Activated CD4-positive, CD25-positive, alpha-beta regulatory T cell treated with anti-CD3 and anti-CD28 coated beads, Interleukin-2, amount 50 U/mL, for 16 hours (primary cell): ENCODE results near the gene CLPSL1.

Source experiments
- DNase-seq: peaks from one replicate; pipeline ENCODE4 v3.0.0-alpha.2; 2020; ENCODE audit warnings: low read depth, low spot score

CLPSL1 gene

DNA sequence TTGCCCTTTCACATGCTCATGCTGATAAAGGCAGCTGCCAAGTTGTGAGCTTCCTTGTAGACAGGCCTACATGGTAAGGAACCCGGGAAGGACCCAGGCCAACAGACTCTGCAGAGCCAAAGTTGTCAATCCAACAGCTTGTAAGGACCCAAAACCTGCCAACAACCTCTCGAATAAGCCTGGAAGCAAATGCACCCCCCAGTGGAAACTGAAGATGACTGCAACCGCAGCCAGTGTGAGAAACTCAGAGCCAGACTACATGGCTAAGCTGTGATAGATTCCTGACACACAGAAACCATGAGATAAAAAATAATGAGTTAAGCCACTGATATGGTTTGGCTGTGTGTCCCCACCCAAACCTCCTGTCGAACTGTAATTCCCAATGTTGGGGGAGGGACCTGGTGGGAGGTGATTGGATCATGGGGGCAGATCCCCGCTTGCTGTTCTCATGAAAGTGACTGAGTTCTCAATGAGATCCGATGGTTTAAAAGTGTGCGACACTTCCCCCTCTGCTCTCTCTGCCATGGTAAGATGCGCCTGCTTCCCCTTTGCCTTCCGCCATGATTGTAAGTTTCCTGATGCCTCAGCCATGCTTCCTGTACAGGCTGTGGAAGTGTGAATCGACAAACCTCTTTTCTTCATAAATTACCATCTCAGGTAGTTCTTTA is 23.2 kb upstream of the CLPSL1 start:
- DNase-seq: no peak

- DNase-seq: no peak
These were observed 21.4 kb upstream of the CLPSL1 start for GRCh38 chr6:35759426-35759825.

- no peak for DNase-seq
These were observed 15.1 kb upstream of the CLPSL1 start for GRCh38 chr6:35765739-35766138.

DNA sequence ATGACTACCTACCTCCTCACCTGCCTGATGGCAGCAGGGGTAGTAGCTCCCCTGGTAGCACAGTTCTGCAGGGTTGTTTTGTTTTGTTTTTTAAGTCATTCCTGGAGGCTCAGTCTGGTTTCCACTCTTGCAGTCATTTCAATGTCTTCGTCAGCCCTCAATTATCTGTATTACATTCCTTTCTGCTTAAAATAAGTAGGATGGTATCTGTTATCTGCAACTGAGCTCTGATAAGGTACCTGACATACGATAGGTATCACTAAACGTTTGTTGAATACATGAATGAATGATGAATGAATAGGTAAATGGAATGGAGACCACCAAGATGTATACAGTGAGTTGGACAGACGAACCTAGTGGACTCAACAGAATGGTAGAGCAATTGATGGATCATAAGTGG is 11.6 kb upstream of the CLPSL1 start:
- DNase-seq: no peak

DNA sequence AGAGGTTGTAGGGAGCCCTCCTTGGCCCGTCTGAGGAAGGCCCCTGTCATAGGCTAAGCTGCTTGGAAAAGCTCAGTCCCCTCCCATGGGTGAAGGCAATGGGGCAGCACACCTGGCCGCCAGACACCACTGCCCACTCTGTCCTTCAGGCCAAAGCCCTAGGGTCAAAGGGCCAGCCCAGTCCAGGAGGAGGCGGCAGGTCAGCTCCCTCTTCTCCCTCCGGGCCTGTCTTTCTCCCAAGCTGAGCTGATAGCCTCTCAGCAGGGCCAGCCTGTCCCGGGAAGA is 9.5 kb upstream of the CLPSL1 start:
- no peak for DNase-seq

DNA sequence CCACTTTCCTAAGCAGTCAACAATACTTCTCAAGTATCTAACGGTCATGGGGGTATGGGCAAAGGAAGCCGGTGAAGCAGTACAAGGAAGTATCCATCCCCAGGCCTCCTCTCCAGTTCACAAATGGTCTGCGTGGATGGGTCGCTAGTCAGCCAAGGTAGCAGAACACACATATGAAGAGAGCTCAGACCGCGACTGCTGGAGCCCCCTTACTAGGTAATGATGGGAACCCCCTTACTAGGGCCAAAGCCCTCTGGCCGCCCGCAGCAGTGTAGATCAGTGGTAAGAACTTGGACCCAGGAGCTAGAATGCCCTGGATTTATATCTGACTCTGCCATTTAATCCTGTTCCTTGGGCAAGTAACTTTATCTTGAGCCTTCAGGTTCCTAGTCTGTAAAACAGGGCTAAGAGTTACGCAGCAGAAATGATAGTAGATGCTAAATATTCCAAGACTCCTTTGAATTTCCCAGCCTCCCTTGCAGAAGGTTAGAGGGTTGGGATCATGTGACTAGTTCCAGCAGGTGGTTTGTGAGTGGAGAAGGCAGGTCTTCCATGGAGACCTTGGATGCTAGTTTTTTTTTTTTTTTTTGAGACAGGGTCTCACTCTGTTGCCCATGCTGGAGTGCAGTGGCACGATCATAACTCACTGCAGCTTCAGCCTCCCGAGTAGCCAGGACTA is 6.6 kb upstream of the CLPSL1 start:
- DNase-seq: no peak

- DNase-seq: no peak
These were observed 5.8 kb upstream of the CLPSL1 start for GRCh38 chr6:35775031-35775430.

DNA sequence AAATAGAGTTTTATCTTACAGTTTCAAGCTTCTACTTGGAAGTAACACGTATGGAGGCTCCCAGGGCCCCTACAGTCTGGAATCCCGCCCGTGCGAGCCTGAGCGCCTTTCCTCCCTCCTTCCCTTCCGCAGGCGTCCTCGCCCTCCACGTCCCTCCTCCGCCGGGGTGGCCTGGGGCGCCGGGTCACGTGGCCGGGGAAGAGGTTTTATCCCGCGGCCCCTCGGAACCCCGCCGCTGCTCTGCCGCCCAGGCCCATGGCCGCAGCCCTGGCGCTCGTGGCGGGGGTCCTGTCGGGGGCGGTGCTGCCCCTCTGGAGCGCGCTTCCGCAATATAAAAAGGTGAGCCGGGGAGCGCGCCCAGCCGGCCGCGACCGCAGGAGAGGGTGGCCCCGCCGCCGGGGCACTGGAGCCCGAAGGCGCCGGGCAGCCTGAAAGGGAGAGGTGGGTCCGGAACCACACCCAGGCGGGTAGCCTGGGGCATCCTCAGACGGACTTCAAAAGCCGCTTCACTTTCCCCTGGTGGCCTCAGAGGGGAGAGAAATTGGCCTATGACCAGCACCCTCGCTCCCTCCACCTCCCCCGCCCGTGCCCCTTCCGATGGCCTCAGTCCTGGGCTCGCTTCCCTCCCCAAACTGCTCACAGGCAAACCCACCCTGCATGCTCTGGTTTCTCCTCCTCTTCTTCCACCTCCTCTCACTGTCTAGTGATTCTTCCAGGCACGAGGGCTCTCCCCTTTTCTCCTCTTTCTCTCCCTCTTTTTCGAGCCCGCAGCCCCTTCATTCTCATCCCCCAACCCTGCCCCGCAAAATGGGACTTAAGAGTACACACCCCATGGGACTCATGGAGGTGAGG is 4.2 kb upstream of the CLPSL1 start, which contains the start of gene CLPSL2:
Gene CLPSL2 (plus strand): TSS at position 235 of the 852 bp plus-strand sequence. CDS start 21 bp downstream, at position 256.
- DNase-seq: no peak

GRCh38 chr6:35777356-35778102 is 3.3 kb upstream of the CLPSL1 start:
- DNase-seq: no peak

DNA sequence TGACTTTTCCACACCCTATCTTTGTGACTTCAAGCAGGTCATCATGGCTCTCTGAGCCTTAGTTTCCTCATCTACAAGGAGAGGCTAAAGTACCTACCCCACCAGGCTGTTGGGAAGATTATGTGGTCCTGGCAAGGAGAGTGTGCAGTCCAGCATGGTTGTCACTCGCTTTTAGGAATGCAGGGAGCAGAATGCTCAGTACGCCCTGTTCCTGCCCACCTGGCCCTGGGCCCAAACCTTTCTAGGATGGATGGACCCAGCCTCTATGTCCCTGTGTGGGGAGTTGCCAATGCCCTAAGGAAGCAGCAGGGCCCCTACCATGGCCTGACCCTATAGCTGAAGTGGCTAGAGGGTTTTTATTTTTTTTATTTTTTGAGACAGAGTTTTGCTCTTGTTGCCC is 2.4 kb upstream of the CLPSL1 start:
- no peak for DNase-seq

DNA sequence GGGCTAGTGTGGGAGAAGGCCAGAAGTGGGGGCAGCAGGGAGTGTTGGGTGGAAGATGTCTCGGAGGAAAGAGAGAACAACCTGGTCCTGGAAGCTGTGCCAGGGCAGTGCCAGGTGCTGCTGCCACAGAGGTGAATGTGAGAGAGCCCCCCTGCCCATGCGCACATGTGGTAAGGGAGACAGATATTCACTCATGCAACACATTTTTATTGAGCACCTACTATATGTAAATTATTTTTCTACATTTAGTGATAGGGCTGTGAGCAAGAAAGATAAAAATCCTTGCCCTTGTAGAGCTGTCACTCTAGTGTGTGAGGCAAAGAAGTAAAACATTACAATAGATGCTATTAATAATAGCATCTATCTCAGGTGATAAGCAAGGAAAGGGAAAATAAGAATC is 471 bp downstream of the CLPSL1 start:
- no peak for DNase-seq

GRCh38 chr6:35782424-35782823 is 1.6 kb downstream of the CLPSL1 start:
- no peak for DNase-seq

DNA sequence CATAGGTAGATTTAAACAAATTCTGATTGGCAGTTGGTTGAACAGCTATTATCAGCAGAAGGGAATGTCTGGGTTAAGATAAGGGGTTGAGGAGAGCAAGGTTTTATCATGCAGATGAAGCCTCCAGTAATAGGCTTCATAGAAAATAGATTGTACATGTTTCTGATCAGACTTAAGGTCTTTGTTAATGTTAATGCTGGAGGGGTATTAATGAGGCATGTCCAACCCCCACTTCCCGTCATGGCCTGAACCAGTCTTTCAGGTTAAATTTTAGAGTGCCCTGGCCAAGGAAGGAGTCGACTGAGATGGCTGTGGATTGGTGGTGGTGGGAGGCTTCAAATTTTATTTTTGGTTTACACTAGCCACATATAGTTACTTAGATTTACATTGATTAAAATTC is 3.4 kb downstream of the CLPSL1 start:
- DNase-seq: no peak

DNA sequence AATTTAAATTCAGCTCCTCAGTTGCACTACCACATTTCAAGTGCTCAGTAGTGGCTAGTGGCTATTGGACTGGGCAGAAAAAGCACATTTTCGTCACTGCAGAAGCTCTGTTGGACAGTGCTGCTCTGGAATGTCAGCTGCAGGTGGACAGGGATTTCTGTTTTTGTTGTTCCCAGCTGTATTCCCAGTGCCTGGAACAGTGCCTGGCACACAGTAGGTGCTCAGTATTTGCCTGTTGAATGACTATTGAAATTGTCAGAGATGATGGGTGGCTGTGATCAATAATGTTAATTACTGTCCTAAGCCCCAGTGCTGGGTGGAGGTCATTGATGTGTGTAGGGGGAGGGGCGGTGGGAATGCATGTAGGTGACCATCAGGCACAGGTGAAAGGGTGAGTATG is 5.5 kb downstream of the CLPSL1 start:
- no peak for DNase-seq

GRCh38 chr6:35786810-35787209 is 6.0 kb downstream of the CLPSL1 start:
- DNase-seq: no peak

DNA sequence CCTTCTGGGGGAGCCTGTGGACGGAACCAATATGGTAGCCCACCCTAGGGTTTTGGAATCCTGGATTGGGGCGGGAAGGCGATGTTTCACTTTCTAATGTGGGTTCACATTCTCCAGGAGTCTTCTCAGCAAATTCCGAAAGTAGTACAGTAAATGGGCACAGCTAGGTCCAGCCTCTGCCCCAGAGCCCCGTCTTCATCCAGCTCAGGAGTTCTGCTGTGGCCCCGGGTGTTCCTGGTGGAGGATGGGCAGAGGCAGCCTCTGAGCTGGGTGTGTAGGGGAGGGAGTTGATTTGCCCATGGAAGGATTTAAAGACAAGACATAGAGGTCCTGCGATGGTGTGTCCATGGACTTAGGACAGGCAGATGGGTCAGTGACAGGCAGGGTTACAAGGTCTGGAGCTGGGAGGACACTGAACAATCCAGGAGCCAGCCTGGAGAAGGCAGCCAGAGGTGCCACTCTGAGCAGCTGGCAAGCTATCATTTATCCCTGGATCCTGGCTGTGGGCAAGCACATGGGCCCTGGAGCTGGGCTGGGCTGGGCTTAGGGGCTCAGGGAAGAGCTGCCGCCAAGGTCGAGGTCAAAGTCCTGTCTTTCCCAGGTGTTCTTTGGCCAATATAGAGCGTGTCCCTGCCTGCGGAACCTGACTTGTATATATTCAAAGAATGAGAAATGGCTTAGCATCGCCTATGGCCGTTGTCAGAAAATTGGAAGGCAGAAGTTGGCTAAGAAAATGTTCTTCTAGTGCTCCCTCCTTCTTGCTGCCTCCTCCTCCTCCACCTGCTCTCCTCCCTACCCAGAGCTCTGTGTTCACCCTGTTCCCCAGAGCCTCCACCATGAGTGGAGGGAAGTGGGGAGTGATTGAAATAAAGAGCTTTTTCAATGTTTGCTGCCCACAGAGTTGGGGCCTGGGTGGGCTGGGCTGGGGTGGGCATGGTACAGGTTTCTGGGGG is 6.7 kb downstream of the CLPSL1 start:
- no peak for DNase-seq

DNA sequence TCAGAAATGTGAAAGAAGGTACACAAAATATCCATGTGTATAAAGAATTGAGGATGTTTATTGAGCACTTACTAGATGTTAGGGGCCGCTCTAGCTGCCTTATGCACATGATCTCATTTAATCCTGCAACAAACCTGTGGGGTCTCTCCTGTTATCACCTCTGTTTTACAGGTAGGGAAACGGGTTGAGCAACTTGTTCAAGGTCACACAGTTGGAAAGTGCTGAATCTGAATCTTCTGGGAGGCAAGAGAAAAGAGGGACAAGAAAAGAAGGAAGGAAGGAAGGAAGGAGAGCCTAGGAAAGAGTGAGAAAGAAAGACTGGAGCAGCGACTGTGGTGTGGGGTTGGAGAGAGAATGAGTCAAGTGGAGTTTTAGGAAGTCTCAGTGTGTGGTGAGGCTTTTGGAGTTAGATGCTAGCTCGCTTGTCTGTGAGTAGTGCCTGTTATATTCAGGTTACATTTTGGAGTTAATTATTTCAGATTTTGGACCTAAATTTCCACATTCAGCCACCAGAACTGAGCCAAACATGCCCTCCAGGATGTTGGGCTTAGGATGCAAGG is 7.7 kb downstream of the CLPSL1 start:
- DNase-seq: no peak

DNA sequence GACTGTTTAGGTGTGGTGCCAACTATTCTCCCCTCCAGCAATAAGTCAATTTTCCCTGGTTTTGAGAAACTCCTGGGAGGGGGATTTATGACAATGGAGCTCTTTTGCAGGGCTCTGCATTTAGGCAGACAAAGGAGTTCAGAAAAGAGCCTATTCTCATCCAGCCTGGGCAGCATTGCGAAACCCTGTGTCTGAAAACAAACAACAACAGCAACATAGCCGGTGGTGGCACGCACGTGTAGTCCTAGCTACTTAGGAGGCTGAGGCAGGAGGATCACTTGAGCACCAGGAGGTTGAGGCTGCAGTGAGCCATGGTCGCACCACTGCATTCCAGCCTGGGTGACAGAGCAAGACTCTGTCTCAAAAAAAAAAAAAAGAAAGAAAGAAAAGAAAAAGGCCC is 9.9 kb downstream of the CLPSL1 start:
- no peak for DNase-seq

DNA sequence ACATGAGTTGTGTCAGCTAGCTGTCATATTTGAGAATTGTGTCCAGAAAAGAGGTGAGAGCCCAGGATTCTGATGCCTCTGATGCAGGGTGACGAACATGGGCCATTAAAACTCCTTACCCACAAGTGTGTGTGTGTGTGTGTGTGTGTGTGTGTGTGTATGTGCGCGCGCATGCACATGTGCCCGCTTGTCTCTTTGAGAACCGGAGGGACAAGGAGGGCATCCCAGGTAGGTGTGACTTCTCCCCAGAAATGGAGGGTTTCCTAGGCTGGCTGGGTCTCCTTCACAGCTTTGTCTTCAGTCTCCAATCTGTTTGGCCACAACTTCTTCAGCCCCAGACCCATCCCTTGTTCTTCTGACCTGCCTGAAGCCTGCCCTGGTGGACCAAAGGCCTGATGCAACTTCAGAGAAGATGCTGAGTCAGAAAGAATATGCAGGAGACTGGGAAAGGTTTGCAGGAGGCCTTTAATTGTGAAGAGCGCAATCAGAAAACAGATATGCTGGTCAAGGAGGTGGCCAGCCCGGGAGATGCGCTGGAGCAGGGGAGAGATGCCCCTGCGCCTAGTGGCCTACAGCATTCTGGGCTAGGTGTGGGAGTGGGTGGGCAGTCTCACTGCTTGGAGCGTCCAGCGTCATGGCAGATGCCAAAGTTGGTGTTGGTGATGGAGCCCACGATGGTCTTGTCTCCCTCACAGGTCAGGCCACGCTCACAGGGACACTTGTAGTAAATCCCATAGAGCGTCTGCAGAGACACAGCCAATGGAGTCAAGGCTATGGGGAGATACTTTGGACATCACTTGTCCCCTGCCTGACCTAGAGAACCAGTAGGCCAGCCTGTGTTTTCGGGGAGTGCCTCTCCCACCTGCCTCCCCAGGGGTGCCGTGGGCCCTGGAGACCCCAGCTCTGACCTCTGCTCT is 14.0 kb downstream of the CLPSL1 start:
- DNase-seq: no peak
